ENCODE measurements around the gene KANSL1.
"Not testable (repeated sequence)": the region's sequence is repeated elsewhere in the genome, so short reads cannot be mapped to it uniquely, and the experiment has no call there.

DNA sequence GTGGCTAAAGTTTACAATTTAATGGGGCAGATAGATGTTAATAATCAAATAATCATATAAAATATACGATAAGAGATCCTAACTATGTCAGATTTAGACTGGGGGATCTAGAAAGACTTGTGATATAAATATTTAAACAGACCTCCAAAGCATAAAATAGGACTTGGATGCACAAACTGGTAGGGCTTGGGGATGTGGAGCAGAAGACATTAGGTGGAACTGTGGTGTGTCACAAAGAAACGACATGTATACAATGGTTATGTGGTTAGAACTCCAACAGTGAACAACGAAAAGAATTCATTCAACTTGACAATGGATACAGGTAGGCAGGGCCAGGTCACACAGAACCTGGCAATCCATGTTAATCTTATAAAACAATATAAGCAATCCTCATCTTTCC lies 90.4 kb downstream of the KANSL1 start:
- TF ChIP-seq ETV6 (CRISPR knock-in tag; IDR thresholded peaks at IDR 0.05); ESRRA (CRISPR knock-in tag; IDR thresholded peaks at IDR 0.05; ENCODE audit: borderline replicate concordance); CREB1 (CRISPR knock-in tag; IDR thresholded peaks at IDR 0.05); ZBTB21 (CRISPR knock-in tag; IDR thresholded peaks at IDR 0.05; ENCODE audit: borderline replicate concordance); CBFB (CRISPR knock-in tag; IDR thresholded peaks at IDR 0.05; ENCODE audit: low read depth): not testable (repeated sequence)
- TF ChIP-seq, protein P1, sequence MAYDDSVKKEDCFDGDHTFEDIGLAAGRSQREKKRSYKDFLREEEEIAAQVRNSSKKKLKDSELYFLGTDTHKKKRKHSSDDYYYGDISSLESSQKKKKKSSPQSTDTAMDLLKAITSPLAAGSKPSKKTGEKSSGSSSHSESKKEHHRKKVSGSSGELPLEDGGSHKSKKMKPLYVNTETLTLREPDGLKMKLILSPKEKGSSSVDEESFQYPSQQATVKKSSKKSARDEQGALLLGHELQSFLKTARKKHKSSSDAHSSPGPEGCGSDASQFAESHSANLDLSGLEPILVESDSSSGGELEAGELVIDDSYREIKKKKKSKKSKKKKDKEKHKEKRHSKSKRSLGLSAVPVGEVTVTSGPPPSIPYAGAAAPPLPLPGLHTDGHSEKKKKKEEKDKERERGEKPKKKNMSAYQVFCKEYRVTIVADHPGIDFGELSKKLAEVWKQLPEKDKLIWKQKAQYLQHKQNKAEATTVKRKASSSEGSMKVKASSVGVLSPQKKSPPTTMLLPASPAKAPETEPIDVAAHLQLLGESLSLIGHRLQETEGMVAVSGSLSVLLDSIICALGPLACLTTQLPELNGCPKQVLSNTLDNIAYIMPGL (CRISPR knock-in tag; IDR thresholded peaks at IDR 0.05), result not testable (repeated sequence)
- TF ChIP-seq, protein P2, sequence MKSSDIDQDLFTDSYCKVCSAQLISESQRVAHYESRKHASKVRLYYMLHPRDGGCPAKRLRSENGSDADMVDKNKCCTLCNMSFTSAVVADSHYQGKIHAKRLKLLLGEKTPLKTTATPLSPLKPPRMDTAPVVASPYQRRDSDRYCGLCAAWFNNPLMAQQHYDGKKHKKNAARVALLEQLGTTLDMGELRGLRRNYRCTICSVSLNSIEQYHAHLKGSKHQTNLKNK (CRISPR knock-in tag; IDR thresholded peaks at IDR 0.05), result not testable (repeated sequence)
- TF ChIP-seq, protein P3, sequence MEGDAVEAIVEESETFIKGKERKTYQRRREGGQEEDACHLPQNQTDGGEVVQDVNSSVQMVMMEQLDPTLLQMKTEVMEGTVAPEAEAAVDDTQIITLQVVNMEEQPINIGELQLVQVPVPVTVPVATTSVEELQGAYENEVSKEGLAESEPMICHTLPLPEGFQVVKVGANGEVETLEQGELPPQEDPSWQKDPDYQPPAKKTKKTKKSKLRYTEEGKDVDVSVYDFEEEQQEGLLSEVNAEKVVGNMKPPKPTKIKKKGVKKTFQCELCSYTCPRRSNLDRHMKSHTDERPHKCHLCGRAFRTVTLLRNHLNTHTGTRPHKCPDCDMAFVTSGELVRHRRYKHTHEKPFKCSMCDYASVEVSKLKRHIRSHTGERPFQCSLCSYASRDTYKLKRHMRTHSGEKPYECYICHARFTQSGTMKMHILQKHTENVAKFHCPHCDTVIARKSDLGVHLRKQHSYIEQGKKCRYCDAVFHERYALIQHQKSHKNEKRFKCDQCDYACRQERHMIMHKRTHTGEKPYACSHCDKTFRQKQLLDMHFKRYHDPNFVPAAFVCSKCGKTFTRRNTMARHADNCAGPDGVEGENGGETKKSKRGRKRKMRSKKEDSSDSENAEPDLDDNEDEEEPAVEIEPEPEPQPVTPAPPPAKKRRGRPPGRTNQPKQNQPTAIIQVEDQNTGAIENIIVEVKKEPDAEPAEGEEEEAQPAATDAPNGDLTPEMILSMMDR (IDR thresholded peaks at IDR 0.05), result not testable (repeated sequence)
- TF ChIP-seq, protein P4, sequence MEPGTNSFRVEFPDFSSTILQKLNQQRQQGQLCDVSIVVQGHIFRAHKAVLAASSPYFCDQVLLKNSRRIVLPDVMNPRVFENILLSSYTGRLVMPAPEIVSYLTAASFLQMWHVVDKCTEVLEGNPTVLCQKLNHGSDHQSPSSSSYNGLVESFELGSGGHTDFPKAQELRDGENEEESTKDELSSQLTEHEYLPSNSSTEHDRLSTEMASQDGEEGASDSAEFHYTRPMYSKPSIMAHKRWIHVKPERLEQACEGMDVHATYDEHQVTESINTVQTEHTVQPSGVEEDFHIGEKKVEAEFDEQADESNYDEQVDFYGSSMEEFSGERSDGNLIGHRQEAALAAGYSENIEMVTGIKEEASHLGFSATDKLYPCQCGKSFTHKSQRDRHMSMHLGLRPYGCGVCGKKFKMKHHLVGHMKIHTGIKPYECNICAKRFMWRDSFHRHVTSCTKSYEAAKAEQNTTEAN (CRISPR knock-in tag; IDR thresholded peaks at IDR 0.05), result not testable (repeated sequence)
- TF ChIP-seq, protein P5, sequence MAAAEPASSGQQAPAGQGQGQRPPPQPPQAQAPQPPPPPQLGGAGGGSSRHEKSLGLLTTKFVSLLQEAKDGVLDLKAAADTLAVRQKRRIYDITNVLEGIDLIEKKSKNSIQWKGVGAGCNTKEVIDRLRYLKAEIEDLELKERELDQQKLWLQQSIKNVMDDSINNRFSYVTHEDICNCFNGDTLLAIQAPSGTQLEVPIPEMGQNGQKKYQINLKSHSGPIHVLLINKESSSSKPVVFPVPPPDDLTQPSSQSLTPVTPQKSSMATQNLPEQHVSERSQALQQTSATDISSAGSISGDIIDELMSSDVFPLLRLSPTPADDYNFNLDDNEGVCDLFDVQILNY (CRISPR knock-in tag; IDR thresholded peaks at IDR 0.05), result not testable (repeated sequence)
- TF ChIP-seq, protein P6, sequence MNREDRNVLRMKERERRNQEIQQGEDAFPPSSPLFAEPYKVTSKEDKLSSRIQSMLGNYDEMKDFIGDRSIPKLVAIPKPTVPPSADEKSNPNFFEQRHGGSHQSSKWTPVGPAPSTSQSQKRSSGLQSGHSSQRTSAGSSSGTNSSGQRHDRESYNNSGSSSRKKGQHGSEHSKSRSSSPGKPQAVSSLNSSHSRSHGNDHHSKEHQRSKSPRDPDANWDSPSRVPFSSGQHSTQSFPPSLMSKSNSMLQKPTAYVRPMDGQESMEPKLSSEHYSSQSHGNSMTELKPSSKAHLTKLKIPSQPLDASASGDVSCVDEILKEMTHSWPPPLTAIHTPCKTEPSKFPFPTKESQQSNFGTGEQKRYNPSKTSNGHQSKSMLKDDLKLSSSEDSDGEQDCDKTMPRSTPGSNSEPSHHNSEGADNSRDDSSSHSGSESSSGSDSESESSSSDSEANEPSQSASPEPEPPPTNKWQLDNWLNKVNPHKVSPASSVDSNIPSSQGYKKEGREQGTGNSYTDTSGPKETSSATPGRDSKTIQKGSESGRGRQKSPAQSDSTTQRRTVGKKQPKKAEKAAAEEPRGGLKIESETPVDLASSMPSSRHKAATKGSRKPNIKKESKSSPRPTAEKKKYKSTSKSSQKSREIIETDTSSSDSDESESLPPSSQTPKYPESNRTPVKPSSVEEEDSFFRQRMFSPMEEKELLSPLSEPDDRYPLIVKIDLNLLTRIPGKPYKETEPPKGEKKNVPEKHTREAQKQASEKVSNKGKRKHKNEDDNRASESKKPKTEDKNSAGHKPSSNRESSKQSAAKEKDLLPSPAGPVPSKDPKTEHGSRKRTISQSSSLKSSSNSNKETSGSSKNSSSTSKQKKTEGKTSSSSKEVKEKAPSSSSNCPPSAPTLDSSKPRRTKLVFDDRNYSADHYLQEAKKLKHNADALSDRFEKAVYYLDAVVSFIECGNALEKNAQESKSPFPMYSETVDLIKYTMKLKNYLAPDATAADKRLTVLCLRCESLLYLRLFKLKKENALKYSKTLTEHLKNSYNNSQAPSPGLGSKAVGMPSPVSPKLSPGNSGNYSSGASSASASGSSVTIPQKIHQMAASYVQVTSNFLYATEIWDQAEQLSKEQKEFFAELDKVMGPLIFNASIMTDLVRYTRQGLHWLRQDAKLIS (CRISPR knock-in tag; IDR thresholded peaks at IDR 0.05; ENCODE audit: borderline replicate concordance), result not testable (repeated sequence)

All from WTC11 (cell line).